Measurements from ENCODE around the gene POM121L2. TPM values are rescaled to one million over a fixed set of nuclear protein-coding genes. Genes with fewer than 3 reads are reported as not detected.

The POM121L2 gene
- total and polyA plus RNA-seq, 4 experiments from 2014 or later = not detected

- Mint-ChIP-seq H3K4me1 (peaks cover 0 to 3% (median 0%) of the 10 kb centered on the region in 4 donors), H3K9me3 (peaks cover 5 to 76% (median 63%) of the 10 kb centered on the region in 8 donors), H3K4me3 (peak overlapping the region in 1 of 8 donors; percentile 41), H3K27me3 (peaks cover 75 to 76% of the 10 kb centered on the region in 2 donors), H3K27ac (peak overlapping the region in 5 of 7 donors; percentile 29 to 75 (median 57)), H3K36me3 (peaks cover 9 to 15% of the 10 kb centered on the region in 2 donors)
- intact Hi-C loops (cut with micrococcal nuclease) = no loop called here
- no peak for DNase-seq
- Histone ChIP-seq H3K9me3 (ENCODE audit: control insufficient read depth in 1 of 2, low read length in 2 of 2) (no peaks in the 10 kb centered on the region), H3K4me3 (ENCODE audit: low read length in 2 of 2) (no peak overlapping the region), H3K27me3 (ENCODE audit: insufficient read depth, low read length) (peaks cover 61% of the 10 kb centered on the region), H3K36me3 (ENCODE audit: insufficient read depth, low read length) (no peaks in the 10 kb centered on the region), H3K27ac (ENCODE audit: low read depth, low read length) (no peak overlapping the region), H3K4me1 (ENCODE audit: insufficient read depth, low read length) (no peaks in the 10 kb centered on the region)
- CTCF ChIA-PET (ENCODE audit: partially characterized antibody) = no interaction called here
- POLR2A ChIA-PET (ENCODE audit: partially characterized antibody) = interaction anchor here (0.7 kb wide), 1 partner anchor 78 kb away, joined by 3 read pairs; no protein-coding TSS in a partner anchor
Measured at GRCh38 chr6:27294409-27294808, 17.7 kb downstream of the POM121L2 start.

DNA sequence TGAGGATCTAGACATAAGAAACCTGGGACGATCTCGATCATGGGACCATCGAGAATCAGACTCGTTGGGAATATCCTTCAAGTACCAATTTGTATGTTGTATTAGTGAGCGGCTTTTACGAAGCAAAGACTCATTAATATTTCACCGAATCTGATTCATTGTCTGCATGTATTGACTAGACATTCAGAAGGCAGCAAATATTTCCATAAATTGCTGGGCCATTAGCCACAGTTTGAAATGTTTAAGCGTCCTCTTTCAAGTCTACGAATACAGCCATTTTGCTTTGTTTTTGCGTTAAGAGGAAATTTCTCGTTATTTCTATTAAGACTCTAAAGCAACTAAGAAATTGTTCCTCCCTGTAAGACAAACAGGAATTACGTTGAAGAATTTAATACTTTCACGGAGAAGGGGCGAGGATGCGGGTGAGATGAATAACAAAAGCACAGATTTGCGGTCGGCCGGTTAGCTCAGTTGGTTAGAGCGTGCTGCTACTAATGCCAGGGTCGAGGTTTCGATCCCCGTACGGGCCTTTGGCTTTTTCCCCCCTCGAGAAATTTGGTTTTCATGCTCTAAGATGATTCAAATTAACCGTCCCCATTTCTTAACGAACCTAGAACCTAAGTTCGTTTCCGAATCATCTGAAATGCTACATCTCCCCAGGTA, 18.5 kb downstream of the POM121L2 start:
- Mint-ChIP-seq H3K9me3 (peaks cover 5 to 81% (median 64%) of the 10 kb centered on the region in 8 donors), H3K36me3 (peaks cover 9 to 15% of the 10 kb centered on the region in 2 donors), H3K4me1 (peaks cover 0 to 3% (median 0%) of the 10 kb centered on the region in 4 donors), H3K27ac (peak overlapping the region in 4 of 7 donors; percentile 29 to 79 (median 38)), H3K27me3 (peaks cover 79 to 82% of the 10 kb centered on the region in 2 donors), H3K4me3 (peak overlapping the region in 3 of 8 donors; percentile 11 to 48 (median 25))
- intact Hi-C loops (cut with micrococcal nuclease) = no loop called here
- no peak overlapping the region for H3K27ac ChIP-seq (ENCODE audit: low read depth, low read length)
- H3K4me3 ChIP-seq (ENCODE audit: low read length in 2 of 2) = no peak overlapping the region
- no peak for DNase-seq
- no peaks in the 10 kb centered on the region for H3K36me3 ChIP-seq (ENCODE audit: insufficient read depth, low read length)
- H3K9me3 ChIP-seq (ENCODE audit: control insufficient read depth in 1 of 2, low read length in 2 of 2) = no peaks in the 10 kb centered on the region
- peaks cover 67% of the 10 kb centered on the region for H3K27me3 ChIP-seq (ENCODE audit: insufficient read depth, low read length)
- no peaks in the 10 kb centered on the region for H3K4me1 ChIP-seq (ENCODE audit: insufficient read depth, low read length)
- POLR2A ChIA-PET (ENCODE audit: partially characterized antibody) = interaction anchor here (0.7 kb wide), 1 partner anchor 77 kb away, joined by 3 read pairs; no protein-coding TSS in a partner anchor
- CTCF ChIA-PET (ENCODE audit: partially characterized antibody) = no interaction called here

GRCh38 chr6:27290850-27291208, 21.2 kb downstream of the POM121L2 start:
- intact Hi-C loops (cut with micrococcal nuclease) = no loop called here
- peaks cover 5 to 75% (median 61%) of the 10 kb centered on the region in 8 donors for H3K9me3 Mint-ChIP-seq
- Histone ChIP-seq H3K27ac (ENCODE audit: low read depth, low read length) (no peak overlapping the region), H3K4me1 (ENCODE audit: insufficient read depth, low read length) (no peaks in the 10 kb centered on the region), H3K4me3 (ENCODE audit: low read length in 2 of 2) (no peak overlapping the region), H3K9me3 (ENCODE audit: control insufficient read depth in 1 of 2, low read length in 2 of 2) (peaks cover 0 to 4% of the 10 kb centered on the region in 2 donors), H3K27me3 (ENCODE audit: insufficient read depth, low read length) (peaks cover 70% of the 10 kb centered on the region), H3K36me3 (ENCODE audit: insufficient read depth, low read length) (no peaks in the 10 kb centered on the region)
- peak overlapping the region in 2 of 8 donors; percentile 17 to 38 for H3K4me3 Mint-ChIP-seq
- H3K36me3 Mint-ChIP-seq = peaks cover 10% of the 10 kb centered on the region in 2 donors
- peaks cover 0 to 11% (median 3%) of the 10 kb centered on the region in 4 donors for H3K4me1 Mint-ChIP-seq
- DNase-seq = no peak
- peak overlapping the region in 4 of 7 donors; percentile 53 to 70 (median 62) for H3K27ac Mint-ChIP-seq
- H3K27me3 Mint-ChIP-seq = peaks cover 78 to 81% of the 10 kb centered on the region in 2 donors
- POLR2A ChIA-PET (ENCODE audit: partially characterized antibody) = interaction anchor here (1.0 kb wide), 1 partner anchor 11 kb away, joined by 3 read pairs; no protein-coding TSS in a partner anchor
- CTCF ChIA-PET (ENCODE audit: partially characterized antibody) = interaction anchor here (0.5 kb wide), 1 partner anchor 192 kb away, joined by 3 read pairs; no protein-coding TSS in a partner anchor

DNA sequence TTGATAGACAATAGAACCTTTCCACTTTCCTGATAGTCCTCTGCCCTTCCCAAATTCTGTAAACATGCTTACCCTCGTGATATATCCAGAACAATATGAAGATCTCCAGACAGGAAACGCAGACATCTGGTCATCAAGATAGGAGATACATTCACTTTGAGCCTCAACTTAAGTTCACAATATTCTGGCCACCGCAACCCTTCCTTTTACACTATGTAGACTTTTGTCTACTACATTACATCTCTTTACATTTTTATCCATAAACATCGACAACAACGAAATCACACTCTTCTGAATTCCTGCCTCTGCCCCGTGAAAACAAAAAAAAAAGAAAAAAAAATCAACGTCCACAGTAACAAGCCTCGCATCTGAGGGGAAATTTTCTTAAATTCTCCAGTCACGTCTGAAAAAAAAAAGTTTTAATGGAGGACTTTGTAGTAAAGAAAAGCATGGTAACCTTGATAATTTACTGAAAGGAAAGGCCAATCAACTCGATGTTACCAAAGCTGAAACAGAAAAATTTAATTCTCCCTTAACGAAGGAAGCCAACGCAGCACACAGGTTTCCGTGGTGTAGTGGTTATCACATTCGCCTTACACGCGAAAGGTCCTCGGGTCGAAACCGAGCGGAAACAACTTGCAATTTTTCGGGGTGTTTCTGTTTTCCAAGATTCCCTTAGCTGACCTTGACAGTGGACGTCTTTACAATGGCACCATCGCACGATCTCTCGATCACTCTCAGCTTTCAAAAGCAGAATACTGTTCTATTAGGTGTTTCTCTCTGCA, 21.8 kb downstream of the POM121L2 start:
- DNase-seq = no peak
- Histone ChIP-seq H3K36me3 (ENCODE audit: insufficient read depth, low read length) (no peaks in the 10 kb centered on the region), H3K4me1 (ENCODE audit: insufficient read depth, low read length) (no peaks in the 10 kb centered on the region), H3K9me3 (ENCODE audit: control insufficient read depth in 1 of 2, low read length in 2 of 2) (peaks cover 0 to 6% of the 10 kb centered on the region in 2 donors), H3K27me3 (ENCODE audit: insufficient read depth, low read length) (peaks cover 70% of the 10 kb centered on the region), H3K27ac (ENCODE audit: low read depth, low read length) (no peak overlapping the region), H3K4me3 (ENCODE audit: low read length in 2 of 2) (no peak overlapping the region)
- Mint-ChIP-seq H3K4me1 (peaks cover 0 to 11% (median 1%) of the 10 kb centered on the region in 4 donors), H3K4me3 (peak overlapping the region in 3 of 8 donors; percentile 17 to 66 (median 45)), H3K27me3 (peaks cover 78 to 81% of the 10 kb centered on the region in 2 donors), H3K9me3 (peaks cover 4 to 74% (median 59%) of the 10 kb centered on the region in 8 donors), H3K36me3 (peaks cover 6 to 8% of the 10 kb centered on the region in 2 donors), H3K27ac (peak overlapping the region in 4 of 7 donors; percentile 15 to 70 (median 62))
- POLR2A ChIA-PET (ENCODE audit: partially characterized antibody) = interaction anchor here (1.0 kb wide), 1 partner anchor 11 kb away, joined by 3 read pairs; no protein-coding TSS in a partner anchor
- CTCF ChIA-PET (ENCODE audit: partially characterized antibody) = no interaction called here
- intact Hi-C loops (cut with micrococcal nuclease) = no loop called here

GRCh38 chr6:27288136-27289044, 23.7 kb downstream of the POM121L2 start:
- Mint-ChIP-seq H3K9me3 (peaks cover 5 to 79% (median 62%) of the 10 kb centered on the region in 8 donors), H3K27ac (peak overlapping the region in 3 of 7 donors; percentile 59 to 70 (median 70)), H3K36me3 (peaks cover 6 to 14% of the 10 kb centered on the region in 2 donors), H3K4me3 (peak overlapping the region in 1 of 8 donors; percentile 55), H3K27me3 (peaks cover 77 to 81% of the 10 kb centered on the region in 2 donors), H3K4me1 (peaks cover 0 to 11% (median 1%) of the 10 kb centered on the region in 4 donors)
- peaks cover 73% of the 10 kb centered on the region for H3K27me3 ChIP-seq (ENCODE audit: insufficient read depth, low read length)
- H3K9me3 ChIP-seq (ENCODE audit: control insufficient read depth in 1 of 2, low read length in 2 of 2) = peaks cover 6% of the 10 kb centered on the region in 2 donors
- CTCF ChIA-PET (ENCODE audit: partially characterized antibody) = no interaction called here
- intact Hi-C loops (cut with micrococcal nuclease) = loop anchor here (10.0 kb wide), 2 partner anchors 54 to 266 kb away; no protein-coding TSS in a partner anchor
- POLR2A ChIA-PET (ENCODE audit: partially characterized antibody) = no interaction called here
- H3K27ac ChIP-seq (ENCODE audit: low read depth, low read length) = no peak overlapping the region
- H3K36me3 ChIP-seq (ENCODE audit: insufficient read depth, low read length) = no peaks in the 10 kb centered on the region
- no peaks in the 10 kb centered on the region for H3K4me1 ChIP-seq (ENCODE audit: insufficient read depth, low read length)
- H3K4me3 ChIP-seq (ENCODE audit: low read length in 2 of 2) = no peak overlapping the region
- no peak for DNase-seq

DNA sequence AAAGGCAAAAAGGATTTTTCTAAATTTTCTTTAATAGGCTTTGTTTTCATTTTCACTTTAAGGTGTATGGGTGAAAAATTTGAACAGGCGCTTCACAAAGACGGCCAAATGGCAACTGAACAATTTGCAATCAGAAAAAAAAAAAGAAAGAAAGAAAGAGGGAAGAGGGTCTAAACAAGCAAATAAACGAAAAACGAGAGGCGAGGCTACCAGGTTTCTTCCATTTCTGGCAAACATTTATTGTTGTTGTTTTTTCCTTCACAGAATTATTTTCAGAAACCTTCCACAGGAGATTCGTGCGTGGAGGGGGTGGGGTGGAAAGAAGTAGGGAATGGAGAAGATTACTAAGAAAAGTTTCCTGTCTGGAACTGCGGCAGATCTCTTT, 24.3 kb downstream of the POM121L2 start:
- peaks cover 6% of the 10 kb centered on the region in 2 donors for H3K9me3 ChIP-seq (ENCODE audit: control insufficient read depth in 1 of 2, low read length in 2 of 2)
- intact Hi-C loops (cut with micrococcal nuclease) = loop anchor here (10.0 kb wide), 2 partner anchors 53 to 267 kb away; no protein-coding TSS in a partner anchor
- no peaks in the 10 kb centered on the region for H3K4me1 ChIP-seq (ENCODE audit: insufficient read depth, low read length)
- H3K27me3 Mint-ChIP-seq = peaks cover 80 to 82% of the 10 kb centered on the region in 2 donors
- peaks cover 10 to 14% of the 10 kb centered on the region in 2 donors for H3K36me3 Mint-ChIP-seq
- H3K4me3 ChIP-seq (ENCODE audit: low read length in 2 of 2) = no peak overlapping the region
- ChIA-PET POLR2A (ENCODE audit: partially characterized antibody) (no interaction called here), CTCF (ENCODE audit: partially characterized antibody) (no interaction called here)
- H3K4me3 Mint-ChIP-seq = peak overlapping the region in 3 of 8 donors; percentile 20 to 34 (median 27)
- peaks cover 0 to 11% (median 2%) of the 10 kb centered on the region in 4 donors for H3K4me1 Mint-ChIP-seq
- no peak for DNase-seq
- peaks cover 73% of the 10 kb centered on the region for H3K27me3 ChIP-seq (ENCODE audit: insufficient read depth, low read length)
- H3K27ac ChIP-seq (ENCODE audit: low read depth, low read length) = no peak overlapping the region
- H3K27ac Mint-ChIP-seq = peak overlapping the region in 3 of 7 donors; percentile 68 to 84 (median 70)
- H3K9me3 Mint-ChIP-seq = peaks cover 6 to 81% (median 64%) of the 10 kb centered on the region in 8 donors
- no peaks in the 10 kb centered on the region for H3K36me3 ChIP-seq (ENCODE audit: insufficient read depth, low read length)
